K562 (cell line): Measurements from ENCODE around the gene FEV. TPM values are rescaled to one million over a fixed set of nuclear protein-coding genes. Genes with fewer than 3 reads are reported as not detected.

Experiments used
- BCOR ChIP-seq: fragments of 450-650 bp; IDR thresholded peaks from 2 replicates; pipeline ENCODE4 v1.6.1; 2016
- BRD4 ChIP-seq: fragments of 200-600 bp; sonication (generic); IDR thresholded peaks from 2 replicates; pipeline ENCODE4 v1.6.1; 2017; ENCODE audit warnings: inconsistent platforms
- CXXC5 ChIP-seq: fragments of 250-450 bp; sonication (Bioruptor Pico); IDR thresholded peaks from 2 replicates; pipeline ENCODE4 v1.8.0; 2022; ENCODE audit warnings: inconsistent platforms, mild to moderate bottlenecking, moderate library complexity
- E4F1 ChIP-seq: fragments of 250-450 bp; sonication (Bioruptor Pico); IDR thresholded peaks from 2 replicates; pipeline ENCODE4 v1.5.0; 2021; ENCODE audit warnings: mild to moderate bottlenecking, borderline replicate concordance
- KDM4B ChIP-seq, 2 experiments: fragments of 450-650 bp in 1 of 2; sonication (generic) in 1 of 2; IDR thresholded peaks; 2 replicates each; pipeline ENCODE4 v1.6.1; 2016 to 2017; ENCODE audit warnings: borderline replicate concordance in 2 of 2, antibody characterized with exemption in 1 of 2, low read depth in 1 of 2, mild to moderate bottlenecking in 1 of 2
- KLF10 ChIP-seq: fragments of 250-450 bp; sonication (Bioruptor Pico); IDR thresholded peaks from 2 replicates; pipeline ENCODE4 v1.6.1; 2021; ENCODE audit warnings: matching md5 sums
- NCOR1 ChIP-seq: fragments of 450-650 bp; IDR thresholded peaks from 2 replicates; pipeline ENCODE4 v1.6.1; 2016; ENCODE audit warnings: mild to moderate bottlenecking, moderate library complexity
- RCOR1 ChIP-seq, 2 experiments: IDR thresholded peaks; 2 replicates each; pipeline ENCODE4 v1.6.1; 2012; ENCODE audit warnings: low read depth in 2 of 2, low read length in 2 of 2, borderline replicate concordance in 1 of 2, improper control_type of control experiment in 1 of 2
- SREBF1 ChIP-seq: fragments of 150-350 bp; IDR thresholded peaks from 2 replicates; pipeline ENCODE4 v1.6.1; 2014; ENCODE audit warnings: antibody characterized with exemption, low read depth, low read length, borderline replicate concordance
- SRF ChIP-seq, 2 experiments: fragments of 250-450, 450-650 bp in 1 of 2; sonication (Bioruptor Pico) in 1 of 2; sonication (generic) in 1 of 2; formaldehyde crosslinking; IDR thresholded peaks; 2 replicates each; pipeline versions ENCODE4 v1.5.0 to v1.5.1; 2020 to 2022; ENCODE audit warnings: mild to moderate bottlenecking in 1 of 2, missing genetic modification reagents in 1 of 2
- YY1 ChIP-seq, 3 experiments: IDR thresholded peaks; 2 replicates each; pipeline ENCODE4 v1.6.1; 2011; ENCODE audit warnings: low read length in 2 of 3, mild to moderate bottlenecking in 2 of 3, moderate library complexity in 2 of 3, borderline replicate concordance in 1 of 3, control low read depth in 1 of 3, low read depth in 1 of 3; ENCODE audit not compliant: insufficient read depth in 3 of 3, insufficient replicate concordance in 2 of 3, control insufficient read depth in 1 of 3, insufficient read length in 1 of 3; ENCODE audit errors: extremely low read depth in 1 of 3
- polyA plus RNA-seq, 8 experiments: library from polyadenylated mRNA; depleted of rRNA in 4 of 8; stranded (reverse) in 5 of 8; unstranded in 3 of 8; fragments of >200 nt; fragmentation: Nextera tagmentation in 2 of 8; fragmentation: Illumina TruSeq in 1 of 8; extraction: Ambion mirVana in 2 of 8; extraction: Trizol in 1 of 8; gene quantifications; 2 replicates each; pipeline versions ENCODE4 v1.2.1 to v1.2.3, GENCODE V29; 2011 to 2014; ENCODE audit warnings: inconsistent platforms in 1 of 8, missing spikeins in 1 of 8
- total RNA-seq, 7 experiments: library from RNA; depleted of rRNA in 6 of 7; stranded (reverse); fragments of >200 nt in 6 of 7; fragmentation: Illumina TruSeq in 2 of 7; extraction: Trizol in 2 of 7; gene quantifications; 2 replicates each; pipeline versions ENCODE4 v1.2.1 to v1.2.3, GENCODE V29; 2011 to 2021; ENCODE audit warnings: low replicate concordance in 1 of 7
- TF ChIP-seq, protein P1 (sequence below), 2 experiments: fragments of 450-650 bp; conservative IDR thresholded peaks; 2 replicates each; pipeline ENCODE4 v1.6.1; 2017; ENCODE audit warnings: mild to moderate bottlenecking in 2 of 2, moderate library complexity in 2 of 2
- TF ChIP-seq, protein P2 (sequence below), 2 experiments: fragments of 450-650 bp; formaldehyde crosslinking in 1 of 2; IDR thresholded peaks; 2 replicates each; pipeline versions ENCODE4 v1.4.0 to v1.6.1; 2014 to 2020; ENCODE audit warnings: mild to moderate bottlenecking in 2 of 2, borderline replicate concordance in 1 of 2, low read depth in 1 of 2

The FEV gene
- total and polyA plus RNA-seq, 9 of the 15 experiments (the other 6 are each of a cell fraction or from before 2014, with no cell fraction given) = 0.08 to 1.6 (median 0.62) TPM; not detected in 1

GRCh38 chr2:218995972-218996711, 11.2 kb upstream of the FEV start (continued):
- TF ChIP-seq, protein P1, sequence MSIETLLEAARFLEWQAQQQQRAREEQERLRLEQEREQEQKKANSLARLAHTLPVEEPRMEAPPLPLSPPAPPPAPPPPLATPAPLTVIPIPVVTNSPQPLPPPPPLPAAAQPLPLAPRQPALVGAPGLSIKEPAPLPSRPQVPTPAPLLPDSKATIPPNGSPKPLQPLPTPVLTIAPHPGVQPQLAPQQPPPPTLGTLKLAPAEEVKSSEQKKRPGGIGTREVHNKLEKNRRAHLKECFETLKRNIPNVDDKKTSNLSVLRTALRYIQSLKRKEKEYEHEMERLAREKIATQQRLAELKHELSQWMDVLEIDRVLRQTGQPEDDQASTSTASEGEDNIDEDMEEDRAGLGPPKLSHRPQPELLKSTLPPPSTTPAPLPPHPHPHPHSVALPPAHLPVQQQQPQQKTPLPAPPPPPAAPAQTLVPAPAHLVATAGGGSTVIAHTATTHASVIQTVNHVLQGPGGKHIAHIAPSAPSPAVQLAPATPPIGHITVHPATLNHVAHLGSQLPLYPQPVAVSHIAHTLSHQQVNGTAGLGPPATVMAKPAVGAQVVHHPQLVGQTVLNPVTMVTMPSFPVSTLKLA (conservative IDR thresholded peaks at IDR 0.05) = 0 out of 4 replicates have a peak, but pooled peaks of 1 of the 2 experiments have one; percentile 32
- 0 out of 2 replicates have a peak, but pooled peaks have one; percentile 13 for TF ChIP-seq BCOR
- peak; percentile 69 for TF ChIP-seq CXXC5 (CRISPR knock-in tag)
- TF ChIP-seq SREBF1 = no peak
- no peak for TF ChIP-seq E4F1 (CRISPR knock-in tag)
- TF ChIP-seq YY1 (IDR thresholded peaks at IDR 0.05; ENCODE audit: borderline replicate concordance in 1 of 3, control insufficient read depth in 1 of 3, extremely low read depth in 1 of 3, insufficient read depth in 3 of 3, insufficient read length in 1 of 3, insufficient replicate concordance in 2 of 3, low read depth in 1 of 3, low read length in 2 of 3) = no peak
- peak in 1 of 2 experiments; percentile 43; a peak in 1 of 4 replicates for TF ChIP-seq SRF (CRISPR knock-in tag; IDR thresholded peaks at IDR 0.05)
- 0 out of 4 replicates have a peak, but pooled peaks of 1 of the 2 experiments have one; percentile 52 for TF ChIP-seq KDM4B (IDR thresholded peaks at IDR 0.05; ENCODE audit: borderline replicate concordance in 2 of 2, low read depth in 1 of 2)
- TF ChIP-seq, protein P2, sequence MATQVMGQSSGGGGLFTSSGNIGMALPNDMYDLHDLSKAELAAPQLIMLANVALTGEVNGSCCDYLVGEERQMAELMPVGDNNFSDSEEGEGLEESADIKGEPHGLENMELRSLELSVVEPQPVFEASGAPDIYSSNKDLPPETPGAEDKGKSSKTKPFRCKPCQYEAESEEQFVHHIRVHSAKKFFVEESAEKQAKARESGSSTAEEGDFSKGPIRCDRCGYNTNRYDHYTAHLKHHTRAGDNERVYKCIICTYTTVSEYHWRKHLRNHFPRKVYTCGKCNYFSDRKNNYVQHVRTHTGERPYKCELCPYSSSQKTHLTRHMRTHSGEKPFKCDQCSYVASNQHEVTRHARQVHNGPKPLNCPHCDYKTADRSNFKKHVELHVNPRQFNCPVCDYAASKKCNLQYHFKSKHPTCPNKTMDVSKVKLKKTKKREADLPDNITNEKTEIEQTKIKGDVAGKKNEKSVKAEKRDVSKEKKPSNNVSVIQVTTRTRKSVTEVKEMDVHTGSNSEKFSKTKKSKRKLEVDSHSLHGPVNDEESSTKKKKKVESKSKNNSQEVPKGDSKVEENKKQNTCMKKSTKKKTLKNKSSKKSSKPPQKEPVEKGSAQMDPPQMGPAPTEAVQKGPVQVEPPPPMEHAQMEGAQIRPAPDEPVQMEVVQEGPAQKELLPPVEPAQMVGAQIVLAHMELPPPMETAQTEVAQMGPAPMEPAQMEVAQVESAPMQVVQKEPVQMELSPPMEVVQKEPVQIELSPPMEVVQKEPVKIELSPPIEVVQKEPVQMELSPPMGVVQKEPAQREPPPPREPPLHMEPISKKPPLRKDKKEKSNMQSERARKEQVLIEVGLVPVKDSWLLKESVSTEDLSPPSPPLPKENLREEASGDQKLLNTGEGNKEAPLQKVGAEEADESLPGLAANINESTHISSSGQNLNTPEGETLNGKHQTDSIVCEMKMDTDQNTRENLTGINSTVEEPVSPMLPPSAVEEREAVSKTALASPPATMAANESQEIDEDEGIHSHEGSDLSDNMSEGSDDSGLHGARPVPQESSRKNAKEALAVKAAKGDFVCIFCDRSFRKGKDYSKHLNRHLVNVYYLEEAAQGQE (IDR thresholded peaks at IDR 0.05; ENCODE audit: borderline replicate concordance) = peak; percentile 61; the same call in 1 of the 2 replicates
- TF ChIP-seq, protein P2 (CRISPR knock-in tag; IDR thresholded peaks at IDR 0.05; ENCODE audit: low read depth) = no peak
- TF ChIP-seq BRD4 = no peak
- TF ChIP-seq NCOR1 = no peak
- no peak for TF ChIP-seq KLF10 (CRISPR knock-in tag)
- peak in 1 of 2 experiments; percentile 27; a peak in 1 of 4 replicates for TF ChIP-seq RCOR1 (IDR thresholded peaks at IDR 0.05; ENCODE audit: borderline replicate concordance in 1 of 2, low read depth in 2 of 2, low read length in 2 of 2)
